Pancreas (tissue), 10 donors: Measurements from ENCODE around the gene DHCR7. TPM values are rescaled to one million over a fixed set of nuclear protein-coding genes. Genes with fewer than 3 reads are reported as not detected.

Experiments used
- ATAC-seq, 4 donors: fragments of 200-7000 bp; cut with Tn5 transposase; one replicate each; pipeline versions ENCODE4 v1.8.0 to v1.9.1; 2020; ENCODE audit warnings: mild to moderate bottlenecking in 4 of 4, moderate library complexity in 4 of 4
- DNase-seq, 6 donors: peaks; one replicate each; pipeline ENCODE4 v3.0.0-alpha.2; 2020
- FAIRE-seq: peaks from 2 replicates; lab custom pipeline; 2012; peaks lifted over from hg19 to GRCh38; lab: Jason Lieb, UNC
- H3K27ac ChIP-seq, 4 donors: fragments of 200-600 bp; sonication (generic); 1 replicate in 3 of 4; 2 replicates in 1 of 4; pipeline versions ENCODE4 v1.5.0 to v1.8.0; 2020
- H3K27me3 ChIP-seq, 4 donors: fragments of 200-600 bp; one replicate each; pipeline ENCODE4 v1.8.0; 2021
- H3K36me3 ChIP-seq, 3 donors: fragments of 200-600 bp; sonication (generic) in 1 of 3; one replicate each; pipeline versions ENCODE4 v1.5.0 to v1.8.0; 2020 to 2021
- H3K4me1 ChIP-seq, 3 donors: fragments of 200-600 bp; one replicate each; pipeline ENCODE4 v1.8.0; 2021
- H3K4me3 ChIP-seq, 4 donors: fragments of 200-600 bp; sonication (generic) in 2 of 4; one replicate each; pipeline versions ENCODE4 v1.5.0 to v1.8.0; 2020 to 2021
- H3K9me3 ChIP-seq, 4 donors: fragments of 200-600 bp; one replicate each; pipeline ENCODE4 v1.8.0; 2021
- WGBS, 2 donors: extraction: QIAGEN DNeasy Blood & Tissue Kit; methylation state at CpG; one replicate each; pipeline ENCODE4 v1.1.7; 2013; 5-methylcytosine and 5-hydroxymethylcytosine counted together
- intact Hi-C, 3 donors: fragments of 100-400 bp; cut with DNase I; formaldehyde crosslinking; loops; one replicate each; pipeline versions ENCODE4 v1.11.1 to v1.14.2; 2022
- polyA plus RNA-seq, 2 donors: library from polyadenylated mRNA; stranded (reverse); fragments of 200-250 nt; gene quantifications; one replicate each; pipeline ENCODE4 v1.2.3, GENCODE V29; 2013
- total RNA-seq, 6 donors: library from RNA; stranded (reverse); fragmentation: NEBNext Ultra II Directional in 4 of 6; extraction: Animal tissue kit (Norgen Biotek cat#: 25700) in 4 of 6; gene quantifications; one replicate each; pipeline versions ENCODE4 v1.2.1 to v1.2.4, GENCODE V29; 2021 to 2023
- TF ChIP-seq, protein P1 (sequence below), 4 donors: fragments of 200-600 bp; sonication (generic) in 3 of 4; IDR thresholded peaks; one replicate each; pipeline versions ENCODE4 v1.5.0 to v1.8.0; 2021; ENCODE audit warnings: antibody characterized with exemption in 4 of 4
- donor health status: healthy with polysubstance abuse.
- donor health status: DM: no; HTN: no; CAD: no; lungs with moderate emphysema.
- donor health status: DM: no; HTN: no; CAD: no.
- donor health status: control.
- donor health status: control.
- donor health status: Bipolar disorder and iron deficiency.
- donor health status: DM: yes; HTN: yes; CAD: no.
- donor health status: DM: no; HTN: no; CAD: no.
- donor health status: DM: no; HTN: no; CAD: no.
- donor health status: DM: yes; HTN: yes; CAD: no.

The DHCR7 gene
- total and polyA plus RNA-seq, 8 donors: 5.7 to 19.8 (median 11.2) TPM

- FAIRE-seq: no peak
- no peak for DNase-seq
- no peak overlapping the region for H3K27ac ChIP-seq
- TF ChIP-seq, protein P1, sequence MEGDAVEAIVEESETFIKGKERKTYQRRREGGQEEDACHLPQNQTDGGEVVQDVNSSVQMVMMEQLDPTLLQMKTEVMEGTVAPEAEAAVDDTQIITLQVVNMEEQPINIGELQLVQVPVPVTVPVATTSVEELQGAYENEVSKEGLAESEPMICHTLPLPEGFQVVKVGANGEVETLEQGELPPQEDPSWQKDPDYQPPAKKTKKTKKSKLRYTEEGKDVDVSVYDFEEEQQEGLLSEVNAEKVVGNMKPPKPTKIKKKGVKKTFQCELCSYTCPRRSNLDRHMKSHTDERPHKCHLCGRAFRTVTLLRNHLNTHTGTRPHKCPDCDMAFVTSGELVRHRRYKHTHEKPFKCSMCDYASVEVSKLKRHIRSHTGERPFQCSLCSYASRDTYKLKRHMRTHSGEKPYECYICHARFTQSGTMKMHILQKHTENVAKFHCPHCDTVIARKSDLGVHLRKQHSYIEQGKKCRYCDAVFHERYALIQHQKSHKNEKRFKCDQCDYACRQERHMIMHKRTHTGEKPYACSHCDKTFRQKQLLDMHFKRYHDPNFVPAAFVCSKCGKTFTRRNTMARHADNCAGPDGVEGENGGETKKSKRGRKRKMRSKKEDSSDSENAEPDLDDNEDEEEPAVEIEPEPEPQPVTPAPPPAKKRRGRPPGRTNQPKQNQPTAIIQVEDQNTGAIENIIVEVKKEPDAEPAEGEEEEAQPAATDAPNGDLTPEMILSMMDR (IDR thresholded peaks at IDR 0.05): no peak
- H3K4me3 ChIP-seq: no peak overlapping the region
- 30 to 40% methylated on average over 10 of the region's 10 CpGs for WGBS, 2 donors
- H3K9me3 ChIP-seq: no peaks in the 10 kb centered on the region
- H3K36me3 ChIP-seq: no peaks in the 10 kb centered on the region
- no peaks in the 10 kb centered on the region for H3K27me3 ChIP-seq
- H3K4me1 ChIP-seq: no peaks in the 10 kb centered on the region
- intact Hi-C loops: no loop called here
- ATAC-seq: no peak
Observed at GRCh38 chr11:71406681-71407080, 41.5 kb downstream of the DHCR7 start.

DNA sequence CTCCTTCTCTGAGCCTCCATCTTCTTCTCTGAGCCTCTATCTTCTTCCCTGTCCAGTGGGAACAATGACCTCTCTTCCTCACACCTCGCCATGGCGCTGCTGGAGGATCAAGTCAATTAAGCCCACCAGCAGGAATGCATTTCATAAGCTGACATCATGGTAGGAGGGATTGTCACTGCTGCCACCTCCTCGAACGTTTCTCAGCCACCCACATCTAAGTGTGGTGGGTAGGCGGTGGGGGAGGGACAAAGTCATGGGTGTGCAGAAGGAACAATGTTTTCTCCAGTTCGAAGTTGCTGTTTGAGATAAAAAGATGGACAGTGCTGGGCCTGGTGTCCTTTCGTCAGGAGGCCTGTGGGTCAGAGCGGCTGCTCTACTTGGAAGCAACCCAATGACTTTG, 44.0 kb downstream of the DHCR7 start:
- Histone ChIP-seq H3K27ac (no peak overlapping the region), H3K9me3 (no peaks in the 10 kb centered on the region), H3K27me3 (no peaks in the 10 kb centered on the region), H3K4me1 (no peaks in the 10 kb centered on the region), H3K4me3 (no peak overlapping the region), H3K36me3 (no peaks in the 10 kb centered on the region)
- FAIRE-seq (no peak), ATAC-seq (no peak), DNase-seq (no peak)
- TF ChIP-seq, protein P1 (IDR thresholded peaks at IDR 0.05): no peak
- intact Hi-C loops: no loop called here
- 62 to 78% methylated on average over 8 of the region's 8 CpGs for WGBS, 2 donors

DNA sequence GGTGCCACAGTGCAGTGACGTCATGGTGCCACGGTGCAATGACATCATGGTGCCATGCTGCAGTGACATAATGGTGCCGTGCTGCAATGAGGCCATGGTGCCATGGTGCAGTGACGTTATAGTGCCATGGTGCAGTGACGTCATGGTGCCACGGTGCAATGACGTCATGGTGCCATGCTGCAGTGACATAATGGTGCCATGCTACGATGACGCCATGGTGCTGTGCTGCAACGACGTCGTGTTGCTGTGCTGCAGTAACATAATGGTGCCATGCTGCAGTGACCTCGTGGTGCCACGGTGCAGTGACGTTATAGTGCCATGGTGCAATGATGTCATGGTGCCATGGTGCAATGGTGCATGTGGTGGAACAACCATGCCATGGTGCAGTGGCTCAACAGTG, 45.3 kb downstream of the DHCR7 start:
- TF ChIP-seq, protein P1 (IDR thresholded peaks at IDR 0.05): no peak
- no peaks in the 10 kb centered on the region for H3K9me3 ChIP-seq
- FAIRE-seq (no peak), ATAC-seq (no peak), DNase-seq (no peak)
- WGBS, 2 donors: 69 to 83% methylated on average over 15 of the region's 15 CpGs
- no peaks in the 10 kb centered on the region for H3K27me3 ChIP-seq
- H3K27ac ChIP-seq: no peak overlapping the region
- H3K36me3 ChIP-seq: no peaks in the 10 kb centered on the region
- intact Hi-C loops: no loop called here
- H3K4me1 ChIP-seq: no peaks in the 10 kb centered on the region
- no peak overlapping the region for H3K4me3 ChIP-seq

GRCh38 chr11:71400216-71400615, 48.0 kb downstream of the DHCR7 start:
- no peak overlapping the region for H3K4me3 ChIP-seq
- no peaks in the 10 kb centered on the region for H3K4me1 ChIP-seq
- DNase-seq: no peak
- no peak for FAIRE-seq
- TF ChIP-seq, protein P1 (IDR thresholded peaks at IDR 0.05): no peak
- intact Hi-C loops: no loop called here
- H3K27me3 ChIP-seq: no peaks in the 10 kb centered on the region
- no peak for ATAC-seq
- 90 to 92% methylated on average over 9 of the region's 9 CpGs for whole genome bisulfite sequencing, 2 donors
- H3K27ac ChIP-seq: no peak overlapping the region
- no peaks in the 10 kb centered on the region for H3K9me3 ChIP-seq
- H3K36me3 ChIP-seq: no peaks in the 10 kb centered on the region

- no peak for FAIRE-seq
- intact Hi-C loops: no loop called here
- H3K36me3 ChIP-seq: no peaks in the 10 kb centered on the region
- no peak for ATAC-seq
- no peaks in the 10 kb centered on the region for H3K27me3 ChIP-seq
- H3K4me3 ChIP-seq: no peak overlapping the region
- H3K4me1 ChIP-seq: no peaks in the 10 kb centered on the region
- no peak overlapping the region for H3K27ac ChIP-seq
- H3K9me3 ChIP-seq: no peaks in the 10 kb centered on the region
- 93 to 94% methylated on average over 7 of the region's 7 CpGs for WGBS, 2 donors
- no peak for DNase-seq
- TF ChIP-seq, protein P1 (IDR thresholded peaks at IDR 0.05): no peak
Observed at GRCh38 chr11:71399341-71399740, 48.9 kb downstream of the DHCR7 start.
